ENCODE data around the gene THADA. TPM values are rescaled to one million over a fixed set of nuclear protein-coding genes. Genes with fewer than 3 reads are reported as not detected.

THADA gene
- total RNA-seq, 1 experiment from 2014 or later = 27.5 TPM

DNA sequence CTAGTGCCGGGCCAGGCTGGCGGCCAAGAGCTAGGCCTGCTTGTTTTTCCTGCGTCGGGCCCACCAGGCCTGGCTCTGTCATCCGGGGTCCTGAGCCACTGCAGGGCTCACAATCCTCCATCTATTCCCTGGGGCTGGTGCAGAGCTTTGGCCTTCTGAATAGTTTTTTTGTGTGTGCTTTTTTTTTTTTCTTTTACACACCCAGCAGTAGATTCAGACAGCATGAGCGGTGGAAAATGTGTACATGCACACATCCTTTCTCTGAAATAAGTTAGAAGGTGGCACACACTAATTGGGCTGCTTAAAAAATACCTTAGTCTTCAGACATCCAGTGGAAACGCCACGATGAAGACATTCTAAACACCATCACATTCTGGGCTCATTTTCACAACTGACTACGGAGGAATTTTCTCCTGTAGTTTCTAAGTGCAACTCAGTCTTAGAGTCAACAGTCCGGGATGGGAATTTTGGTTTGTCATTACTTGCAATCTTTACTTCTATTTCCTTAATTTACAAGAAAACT is 375.5 kb downstream of the THADA start (continued):
- TF ChIP-seq PREB (CRISPR knock-in tag; IDR thresholded peaks at IDR 0.05; ENCODE audit: borderline replicate concordance) (no peak), SOX15 (CRISPR knock-in tag; IDR thresholded peaks at IDR 0.05) (no peak), KAT7 (CRISPR knock-in tag; IDR thresholded peaks at IDR 0.05; ENCODE audit: borderline replicate concordance) (no peak), TEAD1 (CRISPR knock-in tag; IDR thresholded peaks at IDR 0.05) (no peak)

DNA sequence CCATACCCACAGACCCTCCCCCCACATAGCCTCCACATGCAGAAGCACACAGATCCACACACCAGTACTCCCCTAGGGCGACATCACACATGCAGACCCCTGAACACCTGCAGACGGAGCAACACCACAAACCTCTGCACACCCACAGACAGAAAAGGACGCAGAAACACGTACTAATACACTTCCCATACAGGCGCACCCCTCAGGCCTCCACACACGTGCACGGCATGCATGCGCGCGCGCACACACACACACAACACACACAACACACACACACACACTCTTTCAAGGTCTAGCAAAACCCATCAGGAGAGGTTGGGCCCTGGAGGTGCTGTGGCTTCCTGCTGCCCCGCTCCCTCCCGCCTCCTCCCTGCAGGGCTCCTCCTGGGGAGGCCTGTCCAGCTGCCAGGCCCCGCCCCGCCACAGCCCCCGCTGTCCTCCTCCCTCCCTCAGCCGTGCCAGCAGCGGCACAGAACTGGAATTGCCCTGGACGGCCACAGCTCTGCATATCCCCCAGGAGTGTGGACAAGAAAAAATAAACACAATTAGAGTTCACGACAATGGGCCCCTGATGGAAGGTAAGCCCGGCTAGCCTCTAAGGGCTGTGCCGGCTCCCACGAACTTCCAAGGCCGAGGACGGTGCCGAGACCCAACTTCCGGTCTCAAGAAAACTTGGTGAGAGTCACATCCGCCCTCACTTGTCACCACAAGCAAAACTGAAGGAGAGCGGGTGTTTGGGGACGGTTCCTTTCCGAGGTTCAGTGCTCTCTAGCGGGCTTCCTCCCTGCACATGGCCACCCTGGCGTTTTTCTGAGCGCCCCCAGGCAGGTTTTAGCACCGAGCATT is 376.2 kb downstream of the THADA start:
- Mint-ChIP-seq H3K4me3 (peak overlapping the region; percentile 74), H3K27ac (peak overlapping the region; percentile 99), H3K27me3 (ENCODE audit: low read depth) (no peaks in the 10 kb centered on the region), H3K36me3 (peaks cover 15% of the 10 kb centered on the region), H3K4me1 (peaks cover 74% of the 10 kb centered on the region), H3K9me3 (no peaks in the 10 kb centered on the region)
- CTCF ChIA-PET = interaction anchor here (0.9 to 3.3 kb wide), 6 partner anchors 9 to 93 kb away, joined by 3 to 30 read pairs (median 8); partner anchors contain the start of gene ZFP36L2
- ATAC-seq (peak; percentile 6), DNase-seq (ENCODE audit: low spot score) (peak; percentile 77)
- peak; percentile 66 for TF ChIP-seq ZNF423 (CRISPR knock-in tag; IDR thresholded peaks at IDR 0.05)
- no peak for TF ChIP-seq STAT6 (CRISPR knock-in tag; conservative IDR thresholded peaks at IDR 0.05; ENCODE audit: low read depth)
- no peak for TF ChIP-seq PRRX2 (CRISPR knock-in tag; IDR thresholded peaks at IDR 0.05)
- TF ChIP-seq TEAD1 (CRISPR knock-in tag; IDR thresholded peaks at IDR 0.05) = peak; percentile 13; the same call in 1 of the 2 replicates
- TF ChIP-seq SP1 (CRISPR knock-in tag; conservative IDR thresholded peaks at IDR 0.05) = peak; percentile 60; the same call in 1 of the 2 replicates
- POLR2A ChIA-PET = interaction anchor here (0.6 kb wide), 1 partner anchor 212 kb away, joined by 3 read pairs; no protein-coding TSS in a partner anchor

DNA sequence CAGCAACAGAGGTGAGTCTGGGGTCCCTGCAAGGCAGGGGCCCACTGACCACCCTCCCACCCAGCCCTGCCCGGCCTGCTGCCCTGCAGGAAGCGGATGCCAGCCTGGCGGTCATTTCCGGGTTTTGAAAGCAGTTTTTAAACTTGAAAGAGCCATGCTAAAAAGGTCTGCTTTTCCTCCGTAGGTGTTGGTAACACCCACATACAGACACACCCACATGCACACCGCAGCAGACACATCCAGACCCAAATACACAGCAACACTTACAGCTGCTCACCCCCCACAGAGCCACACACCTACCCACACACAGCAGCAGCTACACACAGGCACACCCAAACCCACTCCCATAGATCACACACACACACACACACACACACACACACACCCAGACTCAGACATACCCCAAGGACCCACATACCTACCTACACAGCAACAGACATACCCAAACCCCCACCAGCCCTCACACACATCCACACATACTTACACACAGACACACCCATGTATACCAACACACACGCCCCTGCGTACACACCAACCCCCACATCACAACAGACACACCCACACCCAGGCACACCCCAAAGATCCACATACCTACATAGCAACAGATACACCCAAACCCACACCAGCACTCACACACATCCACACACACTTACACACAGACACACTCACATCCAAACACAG is 377.0 kb downstream of the THADA start:
- POLR2A ChIA-PET = interaction anchor here (1.0 to 2.1 kb wide), 3 partner anchors 8 to 39 kb away, joined by 3 to 10 read pairs (median 10); partner anchors contain the start of gene ZFP36L2
- no peak for ATAC-seq
- peak overlapping the region; percentile 74 for H3K4me3 Mint-ChIP-seq
- CTCF ChIA-PET = interaction anchor here (1.0 to 4.1 kb wide), 9 partner anchors 9 to 195 kb away, joined by 4 to 30 read pairs (median 7); partner anchors contain the start of gene ZFP36L2
- DNase-seq (ENCODE audit: low spot score) = no peak
- H3K27ac Mint-ChIP-seq = peak overlapping the region; percentile 100
- H3K9me3 Mint-ChIP-seq = no peaks in the 10 kb centered on the region
- peaks cover 9% of the 10 kb centered on the region for H3K36me3 Mint-ChIP-seq
- no peaks in the 10 kb centered on the region for H3K27me3 Mint-ChIP-seq (ENCODE audit: low read depth)
- H3K4me1 Mint-ChIP-seq = peaks cover 80% of the 10 kb centered on the region
- TF ChIP-seq, protein P1, sequence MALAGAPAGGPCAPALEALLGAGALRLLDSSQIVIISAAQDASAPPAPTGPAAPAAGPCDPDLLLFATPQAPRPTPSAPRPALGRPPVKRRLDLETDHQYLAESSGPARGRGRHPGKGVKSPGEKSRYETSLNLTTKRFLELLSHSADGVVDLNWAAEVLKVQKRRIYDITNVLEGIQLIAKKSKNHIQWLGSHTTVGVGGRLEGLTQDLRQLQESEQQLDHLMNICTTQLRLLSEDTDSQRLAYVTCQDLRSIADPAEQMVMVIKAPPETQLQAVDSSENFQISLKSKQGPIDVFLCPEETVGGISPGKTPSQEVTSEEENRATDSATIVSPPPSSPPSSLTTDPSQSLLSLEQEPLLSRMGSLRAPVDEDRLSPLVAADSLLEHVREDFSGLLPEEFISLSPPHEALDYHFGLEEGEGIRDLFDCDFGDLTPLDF (CRISPR knock-in tag; IDR thresholded peaks at IDR 0.05) = 0 out of 2 replicates have a peak, but pooled peaks have one; percentile 61
- TF ChIP-seq, protein P2, sequence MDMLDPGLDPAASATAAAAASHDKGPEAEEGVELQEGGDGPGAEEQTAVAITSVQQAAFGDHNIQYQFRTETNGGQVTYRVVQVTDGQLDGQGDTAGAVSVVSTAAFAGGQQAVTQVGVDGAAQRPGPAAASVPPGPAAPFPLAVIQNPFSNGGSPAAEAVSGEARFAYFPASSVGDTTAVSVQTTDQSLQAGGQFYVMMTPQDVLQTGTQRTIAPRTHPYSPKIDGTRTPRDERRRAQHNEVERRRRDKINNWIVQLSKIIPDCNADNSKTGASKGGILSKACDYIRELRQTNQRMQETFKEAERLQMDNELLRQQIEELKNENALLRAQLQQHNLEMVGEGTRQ (CRISPR knock-in tag; IDR thresholded peaks at IDR 0.05) = no peak
